Astrocyte of the cerebellum (primary cell): ENCODE results near the gene ADGRF1.

Experiments
- DNase-seq: peaks from one replicate; pipeline ENCODE4 v3.0.0-alpha.2; 2011; ENCODE audit warnings: low read depth
- H3K4me3 ChIP-seq: 2 replicates; pipeline ENCODE4 v1.5.1; 2011; ENCODE audit warnings: mild to moderate bottlenecking, low read depth, low read length, moderate library complexity
- in situ Hi-C: cut with HindIII; loops from 2 replicates; pipeline ENCODE4 v1.10.0; 2017; ENCODE audit warnings: low sequenced_read_pairs
- TF ChIP-seq, protein P1 (sequence below): IDR thresholded peaks from 2 replicates; pipeline ENCODE4 v1.5.1; 2012; ENCODE audit warnings: low read length, low read depth, moderate library complexity, mild to moderate bottlenecking; ENCODE audit errors: missing control alignments

The ADGRF1 gene

DNA sequence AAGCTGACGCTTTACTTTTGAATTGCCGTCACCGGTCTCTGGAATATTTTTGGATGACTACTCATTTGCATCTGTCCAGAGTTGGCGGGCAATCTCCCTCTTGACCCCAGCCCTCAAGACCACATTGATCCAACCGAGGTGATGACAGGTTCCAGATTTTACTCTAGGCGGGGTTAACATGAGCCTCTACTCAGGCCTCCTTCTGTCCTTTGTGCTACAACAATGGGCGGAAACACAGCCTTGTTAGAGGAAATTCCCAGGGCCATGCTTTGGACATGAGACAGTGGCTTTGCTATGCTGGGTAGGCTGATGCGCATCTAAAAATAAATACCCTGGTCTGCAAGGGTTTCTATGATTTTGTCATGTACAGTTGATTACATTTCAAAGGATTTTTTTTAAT, 93.4 kb downstream of the ADGRF1 start:
- H3K4me3 ChIP-seq, result no peak overlapping the region
- TF ChIP-seq, protein P1, sequence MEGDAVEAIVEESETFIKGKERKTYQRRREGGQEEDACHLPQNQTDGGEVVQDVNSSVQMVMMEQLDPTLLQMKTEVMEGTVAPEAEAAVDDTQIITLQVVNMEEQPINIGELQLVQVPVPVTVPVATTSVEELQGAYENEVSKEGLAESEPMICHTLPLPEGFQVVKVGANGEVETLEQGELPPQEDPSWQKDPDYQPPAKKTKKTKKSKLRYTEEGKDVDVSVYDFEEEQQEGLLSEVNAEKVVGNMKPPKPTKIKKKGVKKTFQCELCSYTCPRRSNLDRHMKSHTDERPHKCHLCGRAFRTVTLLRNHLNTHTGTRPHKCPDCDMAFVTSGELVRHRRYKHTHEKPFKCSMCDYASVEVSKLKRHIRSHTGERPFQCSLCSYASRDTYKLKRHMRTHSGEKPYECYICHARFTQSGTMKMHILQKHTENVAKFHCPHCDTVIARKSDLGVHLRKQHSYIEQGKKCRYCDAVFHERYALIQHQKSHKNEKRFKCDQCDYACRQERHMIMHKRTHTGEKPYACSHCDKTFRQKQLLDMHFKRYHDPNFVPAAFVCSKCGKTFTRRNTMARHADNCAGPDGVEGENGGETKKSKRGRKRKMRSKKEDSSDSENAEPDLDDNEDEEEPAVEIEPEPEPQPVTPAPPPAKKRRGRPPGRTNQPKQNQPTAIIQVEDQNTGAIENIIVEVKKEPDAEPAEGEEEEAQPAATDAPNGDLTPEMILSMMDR, result no peak
- in situ Hi-C loops, result no loop called here
- no peak for DNase-seq
